Panc1 (cell line): Measurements from ENCODE around the gene DLK2. TPM values are rescaled to one million over a fixed set of nuclear protein-coding genes. Genes with fewer than 3 reads are reported as not detected.

ENCODE experiments used
- ATAC-seq: fragments of 200-7000 bp; cut with Tn5 transposase; 2 replicates; pipeline ENCODE4 v1.9.1; 2020; ENCODE audit warnings: mild to moderate bottlenecking, moderate library complexity
- BruUV-seq: library from RNA; stranded (reverse); fragments of 400-500 nt; replicated peaks from 2 replicates; lab custom pipeline; 2021; lab: Mats Ljungman, UMichigan
- CTCF ChIA-PET: fragments of 300-600 bp; sonication (Branson Sonifier 250); formaldehyde crosslinking; loops from one replicate; lab custom pipeline; 2022; ENCODE audit warnings: antibody characterized with exemption; lab: Charles Lee
- POLR2A ChIA-PET: fragments of 300-600 bp; sonication (Branson Sonifier 250); formaldehyde crosslinking; loops from one replicate; lab custom pipeline; 2022; ENCODE audit warnings: antibody characterized with exemption; lab: Charles Lee
- DNase-seq: peaks from one replicate; pipeline ENCODE4 v3.0.0-alpha.2; 2010; ENCODE audit warnings: low read depth, low spot score
- H3K27ac ChIP-seq: 2 replicates; pipeline ENCODE4 v1.5.1; 2011; ENCODE audit warnings: mild to moderate bottlenecking, low read length, inconsistent platforms
- H3K27me3 ChIP-seq: fragments of 200-500 bp; sonication (Bioruptor generic); 2 replicates; pipeline ENCODE4 v1.6.0; 2014; ENCODE audit warnings: low read length, inconsistent platforms; ENCODE audit not compliant: control insufficient read depth, insufficient read depth
- H3K36me3 ChIP-seq: fragments of 200-500 bp; sonication (Bioruptor generic); 2 replicates; pipeline ENCODE4 v1.5.1; 2014; ENCODE audit warnings: inconsistent platforms, mild to moderate bottlenecking, low read length, moderate library complexity; ENCODE audit not compliant: control insufficient read depth, insufficient read depth
- H3K4me1 ChIP-seq: 2 replicates; pipeline ENCODE4 v1.5.1; 2011; ENCODE audit warnings: inconsistent platforms, mild to moderate bottlenecking, low read length, moderate library complexity; ENCODE audit not compliant: control insufficient read depth, insufficient read depth
- H3K4me3 ChIP-seq, 2 experiments: 2 replicates each; pipeline ENCODE4 v1.5.1; 2011 to 2012; ENCODE audit warnings: low read depth in 2 of 2, low read length in 2 of 2, mild to moderate bottlenecking in 2 of 2, inconsistent platforms in 1 of 2, moderate library complexity in 1 of 2
- H3K9me3 ChIP-seq: fragments of 200-500 bp; sonication (Bioruptor generic); 2 replicates; pipeline ENCODE4 v1.5.1; 2014; ENCODE audit warnings: low read depth, mild to moderate bottlenecking, inconsistent platforms, low read length, moderate library complexity; ENCODE audit not compliant: control insufficient read depth, insufficient read depth
- CTCF ChIP-seq: fragments of 450-650 bp; IDR thresholded peaks from 2 replicates; pipeline ENCODE4 v1.5.1; 2017; ENCODE audit warnings: mild to moderate bottlenecking
- POLR2AphosphoS5 ChIP-seq: IDR thresholded peaks from 2 replicates; pipeline ENCODE4 v1.6.1; 2012; ENCODE audit warnings: mild to moderate bottlenecking, low read depth, low read length, moderate library complexity
- REST ChIP-seq, 2 experiments: IDR thresholded peaks; 2 replicates each; pipeline ENCODE4 v1.6.1; 2011 to 2012; ENCODE audit warnings: low read depth in 2 of 2, control low read depth in 1 of 2, low read length in 1 of 2, mild to moderate bottlenecking in 1 of 2, moderate library complexity in 1 of 2; ENCODE audit not compliant: insufficient read depth in 1 of 2
- SIN3A ChIP-seq: IDR thresholded peaks from 2 replicates; pipeline ENCODE4 v1.6.1; 2012; ENCODE audit warnings: low read depth, mild to moderate bottlenecking, low read length, moderate library complexity, borderline replicate concordance; ENCODE audit not compliant: insufficient read depth
- TCF7L2 ChIP-seq: IDR thresholded peaks from 2 replicates; pipeline ENCODE4 v1.6.1; 2011; ENCODE audit warnings: mild to moderate bottlenecking, low read depth, low read length, inconsistent platforms
- in situ Hi-C: cut with HindIII; loops from 2 replicates; pipeline ENCODE4 v1.10.0; 2016; ENCODE audit warnings: low sequenced_read_pairs, low pct_unique_long_range_greater_than_20kb
- intact Hi-C: fragments of 100-400 bp; cut with micrococcal nuclease; formaldehyde crosslinking; loops from one replicate; pipeline ENCODE4 v1.10.0; 2022; ENCODE audit not compliant: unreplicated experiment
- total RNA-seq: library from RNA; stranded (reverse); gene quantifications from one replicate; pipeline ENCODE4 v1.2.1, GENCODE V29; 2021; ENCODE audit not compliant: unreplicated experiment

DLK2 gene
- total RNA-seq, 1 experiment from 2014 or later, result 19.1 TPM

GRCh38 chr6:43444582-43444981, 10.8 kb downstream of the DLK2 start:
- intact Hi-C loops, result no loop called here
- Histone ChIP-seq H3K4me3 (no peak overlapping the region), H3K27ac (no peak overlapping the region), H3K4me1 (no peaks in the 10 kb centered on the region), H3K36me3 (no peaks in the 10 kb centered on the region), H3K9me3 (no peaks in the 10 kb centered on the region), H3K27me3 (no peaks in the 10 kb centered on the region)
- ATAC-seq, result no peak
- POLR2A ChIA-PET, result no interaction called here
- no peak for DNase-seq
- TF ChIP-seq CTCF, result no peak
- TF ChIP-seq POLR2AphosphoS5, result no peak
- TF ChIP-seq REST (IDR thresholded peaks at IDR 0.05; ENCODE audit: insufficient read depth in 1 of 2, low read depth in 2 of 2, low read length in 1 of 2), result no peak
- no peak for TF ChIP-seq TCF7L2
- TF ChIP-seq SIN3A, result no peak
- BruUV-seq, result no TSS peak
- CTCF ChIA-PET, result interaction anchor here (0.5 kb wide), 1 partner anchor 225 kb away, joined by 3 read pairs; no protein-coding TSS in a partner anchor
- in situ Hi-C loops, result no loop called here

GRCh38 chr6:43444036-43444435, 11.3 kb downstream of the DLK2 start:
- in situ Hi-C loops, result no loop called here
- ATAC-seq (no peak), DNase-seq (no peak)
- no peaks in the 10 kb centered on the region for H3K27me3 ChIP-seq
- intact Hi-C loops, result no loop called here
- no peak overlapping the region for H3K4me3 ChIP-seq
- no peaks in the 10 kb centered on the region for H3K9me3 ChIP-seq
- no peaks in the 10 kb centered on the region for H3K4me1 ChIP-seq
- H3K27ac ChIP-seq, result no peak overlapping the region
- BruUV-seq, result no TSS peak
- H3K36me3 ChIP-seq, result no peaks in the 10 kb centered on the region
- TF ChIP-seq POLR2AphosphoS5 (no peak), REST (IDR thresholded peaks at IDR 0.05; ENCODE audit: insufficient read depth in 1 of 2, low read depth in 2 of 2, low read length in 1 of 2) (no peak), TCF7L2 (no peak), CTCF (no peak), SIN3A (no peak)
- POLR2A ChIA-PET, result no interaction called here
- CTCF ChIA-PET, result interaction anchor here (0.5 kb wide), 2 partner anchors 63 to 224 kb away, joined by 3 read pairs; no protein-coding TSS in a partner anchor
